H9 (cell line): Measurements from ENCODE around the gene OR10A3. TPM values are rescaled to one million over a fixed set of nuclear protein-coding genes. Genes with fewer than 3 reads are reported as not detected.

Experiments used
- DNase-seq: peaks from one replicate; pipeline ENCODE4 v3.0.0-alpha.2; 2017
- H2AFZ ChIP-seq: one replicate; pipeline ENCODE4 v1.6.1; 2013; ENCODE audit warnings: mild to moderate bottlenecking, low read length, control low read depth, moderate library complexity
- H2AK5ac ChIP-seq: 2 replicates; pipeline ENCODE4 v1.6.1; 2013; ENCODE audit warnings: low read length, control low read depth, mixed read lengths; ENCODE audit not compliant: insufficient read length
- H2BK120ac ChIP-seq: one replicate; pipeline ENCODE4 v1.6.1; 2013; ENCODE audit warnings: low read depth, mild to moderate bottlenecking, low read length, control low read depth, inconsistent platforms; ENCODE audit not compliant: poor library complexity, severe bottlenecking
- H2BK12ac ChIP-seq: 2 replicates; pipeline ENCODE4 v1.6.1; 2013; ENCODE audit warnings: low read length, control low read depth, mixed read lengths, low read depth; ENCODE audit not compliant: insufficient read length
- H2BK15ac ChIP-seq: 2 replicates; pipeline ENCODE4 v1.6.1; 2013; ENCODE audit warnings: low read depth, low read length, control low read depth
- H2BK20ac ChIP-seq: one replicate; pipeline ENCODE4 v1.6.1; 2013; ENCODE audit warnings: low read depth, mild to moderate bottlenecking, low read length, control low read depth, inconsistent platforms; ENCODE audit not compliant: poor library complexity, severe bottlenecking
- H2BK5ac ChIP-seq: 2 replicates; pipeline ENCODE4 v1.6.1; 2013; ENCODE audit warnings: low read length, control low read depth, mixed read lengths; ENCODE audit not compliant: insufficient read length
- H3K14ac ChIP-seq: 2 replicates; pipeline ENCODE4 v1.6.1; 2013; ENCODE audit warnings: low read length, control low read depth; ENCODE audit not compliant: insufficient read depth
- H3K18ac ChIP-seq: 2 replicates; pipeline ENCODE4 v1.6.1; 2013; ENCODE audit warnings: low read depth, mild to moderate bottlenecking, mixed read lengths, low read length, control low read depth; ENCODE audit not compliant: insufficient read length
- H3K23ac ChIP-seq: 2 replicates; pipeline ENCODE4 v1.6.1; 2013; ENCODE audit warnings: low read length, control low read depth, mixed read lengths, low read depth; ENCODE audit not compliant: insufficient read length
- H3K23me2 ChIP-seq: 2 replicates; pipeline ENCODE4 v1.6.1; 2013; ENCODE audit warnings: low read depth, mild to moderate bottlenecking, mixed read lengths, low read length, control low read depth; ENCODE audit not compliant: insufficient read length, poor library complexity, severe bottlenecking
- H3K27ac ChIP-seq: 2 replicates; pipeline ENCODE4 v1.5.1; 2013; ENCODE audit warnings: low read length, control low read depth, mixed read lengths, low read depth; ENCODE audit not compliant: insufficient read length
- H3K27me3 ChIP-seq: 2 replicates; pipeline ENCODE4 v1.6.1; 2013; ENCODE audit warnings: low read length, control low read depth, inconsistent platforms; ENCODE audit not compliant: insufficient read depth
- H3K4ac ChIP-seq: 2 replicates; pipeline ENCODE4 v1.6.1; 2013; ENCODE audit warnings: low read depth, mild to moderate bottlenecking, control low read depth, inconsistent platforms, low read length, moderate library complexity
- H3K4me1 ChIP-seq: 2 replicates; pipeline ENCODE4 v1.6.1; 2013; ENCODE audit warnings: low read length, control low read depth, inconsistent platforms; ENCODE audit not compliant: insufficient read depth
- H3K4me2 ChIP-seq: 2 replicates; pipeline ENCODE4 v1.6.1; 2013; ENCODE audit warnings: low read length, control low read depth, mixed read lengths; ENCODE audit not compliant: insufficient read length, insufficient read depth
- H3K56ac ChIP-seq: 2 replicates; pipeline ENCODE4 v1.6.1; 2013; ENCODE audit warnings: low read depth, mild to moderate bottlenecking, mixed read lengths, low read length, control low read depth; ENCODE audit not compliant: insufficient read length
- H3K79me1 ChIP-seq: 2 replicates; pipeline ENCODE4 v1.6.1; 2013; ENCODE audit warnings: low read depth, mild to moderate bottlenecking, moderate library complexity, low read length, control low read depth, inconsistent platforms; ENCODE audit not compliant: insufficient read depth, poor library complexity, severe bottlenecking
- H3K79me2 ChIP-seq: 2 replicates; pipeline ENCODE4 v1.6.1; 2013; ENCODE audit warnings: low read length, control low read depth, inconsistent platforms; ENCODE audit not compliant: insufficient read depth
- H3K9ac ChIP-seq: 2 replicates; pipeline ENCODE4 v1.6.1; 2013; ENCODE audit warnings: low read length, control low read depth, mixed read lengths; ENCODE audit not compliant: insufficient read length; ENCODE audit errors: extremely low read depth
- H3K9me3 ChIP-seq: one replicate; pipeline ENCODE4 v1.6.1; 2013; ENCODE audit warnings: low read depth, low read length, inconsistent platforms; ENCODE audit not compliant: control insufficient read depth
- H3T11ph ChIP-seq: one replicate; pipeline ENCODE4 v1.6.1; 2013; ENCODE audit warnings: mild to moderate bottlenecking, low read length, control low read depth, inconsistent platforms
- H4K20me1 ChIP-seq: one replicate; pipeline ENCODE4 v1.6.1; 2013; ENCODE audit not compliant: control insufficient read depth, insufficient read length, insufficient read depth
- H4K5ac ChIP-seq: 2 replicates; pipeline ENCODE4 v1.6.1; 2013; ENCODE audit warnings: low read depth, mild to moderate bottlenecking, mixed read lengths, low read length, control low read depth; ENCODE audit not compliant: insufficient read length
- H4K8ac ChIP-seq: replicated peaks from 2 replicates; pipeline ENCODE4 v1.6.1; 2013; ENCODE audit warnings: low read length, control low read depth, mixed read lengths, low read depth; ENCODE audit not compliant: insufficient read length
- H4K91ac ChIP-seq: 2 replicates; pipeline ENCODE4 v1.6.1; 2013; ENCODE audit warnings: low read depth, mild to moderate bottlenecking, moderate library complexity, mixed read lengths, low read length, control low read depth; ENCODE audit not compliant: insufficient read length
- H3K27ac Mint-ChIP-seq, 3 experiments: 2 replicates in 2 of 3; 3 replicates in 1 of 3; pipeline ENCODE4 v1.8.0; 2020 to 2021; ENCODE audit warnings: mixed read lengths in 3 of 3, mild to moderate bottlenecking in 1 of 3, moderate library complexity in 1 of 3
- H3K27me3 Mint-ChIP-seq: 2 replicates; pipeline ENCODE4 v1.8.0; 2021; ENCODE audit warnings: low read depth, mild to moderate bottlenecking, moderate library complexity, mixed read lengths
- H3K36me3 Mint-ChIP-seq, 3 experiments: 2 replicates in 2 of 3; 3 replicates in 1 of 3; pipeline ENCODE4 v1.8.0; 2020 to 2021; ENCODE audit warnings: low read depth in 3 of 3, mixed read lengths in 3 of 3; ENCODE audit not compliant: insufficient read depth in 1 of 3
- H3K4me1 Mint-ChIP-seq, 2 experiments: 2 replicates each; pipeline ENCODE4 v1.8.0; 2020; ENCODE audit warnings: mixed read lengths in 2 of 2
- H3K4me3 Mint-ChIP-seq, 2 experiments: 2 replicates in 1 of 2; 3 replicates in 1 of 2; pipeline ENCODE4 v1.8.0; 2020 to 2021; ENCODE audit warnings: mild to moderate bottlenecking in 2 of 2, mixed read lengths in 2 of 2, moderate library complexity in 1 of 2
- H3K9me3 Mint-ChIP-seq, 2 experiments: 2 replicates in 1 of 2; 3 replicates in 1 of 2; pipeline ENCODE4 v1.8.0; 2020; ENCODE audit warnings: mild to moderate bottlenecking in 2 of 2, mixed read lengths in 2 of 2, moderate library complexity in 1 of 2
- CTCF ChIP-seq: fragments of 200-600 bp; sonication (generic); conservative IDR thresholded peaks from 3 replicates; pipeline ENCODE4 v1.8.0; 2021; ENCODE audit warnings: antibody characterized with exemption, mild to moderate bottlenecking
- WGBS: extraction: QIAGEN DNeasy Blood & Tissue Kit; methylation state at CpG from one replicate; pipeline ENCODE4 v1.1.7; 2013; ENCODE audit warnings: missing lambda C conversion rate, low lambda C conversion rate, mixed read lengths; ENCODE audit not compliant: insufficient read length; ENCODE audit errors: extremely low coverage; 5-methylcytosine and 5-hydroxymethylcytosine counted together
- total RNA-seq: library from RNA; stranded (reverse); gene quantifications from 2 replicates; pipeline ENCODE4 v1.2.1, GENCODE V29; 2021

The OR10A3 gene
- total RNA-seq, 1 experiment from 2014 or later = not detected

- Histone ChIP-seq H4K91ac (no peak overlapping the region), H2AFZ (no peak overlapping the region), H3K23me2 (no peaks in the 10 kb centered on the region), H3K4me1 (no peaks in the 10 kb centered on the region; the same call in 1 of the 2 replicates), H2BK120ac (no peak overlapping the region), H4K20me1 (no peaks in the 10 kb centered on the region), H3K79me1 (no peaks in the 10 kb centered on the region), H3K23ac (no peak overlapping the region), H3K56ac (no peak overlapping the region), H2BK5ac (no peak overlapping the region), H2BK15ac (no peak overlapping the region), H3K4ac (no peak overlapping the region), H3K18ac (no peak overlapping the region), H4K5ac (no peak overlapping the region), H3K9ac (no peak overlapping the region), H3K27me3 (no peaks in the 10 kb centered on the region), H3K79me2 (no peaks in the 10 kb centered on the region), H3K4me2 (no peak overlapping the region), H2BK20ac (no peak overlapping the region), H3K27ac (no peak overlapping the region), H3K9me3 (no peaks in the 10 kb centered on the region), H3K14ac (no peak overlapping the region), H2AK5ac (no peak overlapping the region), H2BK12ac (no peak overlapping the region), H4K8ac (no peak overlapping the region), H3T11ph (no peak overlapping the region)
- no CpG with 5 or more reads among the region's 6 CpGs for WGBS
- Mint-ChIP-seq H3K27me3 (peaks cover 3% of the 10 kb centered on the region; the same call in 1 of the 2 replicates), H3K27ac (no peak overlapping the region), H3K36me3 (no peaks in the 10 kb centered on the region), H3K9me3 (no peaks in the 10 kb centered on the region; a peak in 1 of 5 replicates), H3K4me1 (peaks cover 4 to 8% of the 10 kb centered on the region in 2 experiments), H3K4me3 (no peak overlapping the region)
- TF ChIP-seq CTCF = no peak
- DNase-seq = no peak
Observed at GRCh38 chr11:7892059-7892699, 49.3 kb downstream of the OR10A3 start.
